K562 (cell line): ENCODE results near the gene CFAP54. TPM values are rescaled to one million over a fixed set of nuclear protein-coding genes. Genes with fewer than 3 reads are reported as not detected.

Source experiments
- ATAC-seq: fragments of 200-7000 bp; cut with Tn5 transposase; 3 replicates; pipeline ENCODE4 v1.9.1; 2020; ENCODE audit warnings: moderate library complexity
- BruUV-seq: library from RNA; stranded (reverse); fragments of 400-500 nt; replicated peaks from 2 replicates; lab custom pipeline; 2021; lab: Mats Ljungman, UMichigan
- CTCF ChIA-PET: fragments of 300-600 bp; formaldehyde crosslinking; extraction: SDS; loops from one replicate; lab custom pipeline; 2021; ENCODE audit warnings: low intra/inter-chr PET ratio; lab: Yijun Ruan, JAX
- POLR2A ChIA-PET: fragments of 300-600, 350-650 bp; sonication (Branson Sonifier 250); formaldehyde crosslinking; extraction: SDS; loops from one replicate; lab custom pipeline; 2021; ENCODE audit warnings: antibody characterized with exemption, inconsistent platforms; lab: Yijun Ruan, JAX
- DNase-seq, 4 experiments: peaks; one replicate each; pipeline versions ENCODE4 v3.0.0 to v3.0.0-alpha.2; 2011 to 2018; ENCODE audit warnings: low spot score in 3 of 4, mixed read lengths in 3 of 4; ENCODE audit errors: extremely low read depth in 1 of 4
- FAIRE-seq: peaks from 2 replicates; lab custom pipeline; 2011; peaks lifted over from hg19 to GRCh38; lab: Jason Lieb, UNC
- H2AFZ ChIP-seq: 2 replicates; pipeline ENCODE4 v1.6.0; 2011; ENCODE audit warnings: low read depth, low read length, control low read depth, inconsistent platforms
- H3K27ac ChIP-seq: fragments of 200-600 bp; 3 replicates; pipeline ENCODE4 v1.8.0; 2011; ENCODE audit warnings: low read depth, mild to moderate bottlenecking, control low read depth, inconsistent platforms, low read length, moderate library complexity, mixed read lengths; ENCODE audit errors: extremely low read depth
- H3K27me3 ChIP-seq, 2 experiments: fragments of 300-600 bp in 1 of 2; 2 replicates in 1 of 2; 3 replicates in 1 of 2; pipeline versions ENCODE4 v1.6.0 to v1.8.0; 2011; ENCODE audit warnings: inconsistent platforms in 2 of 2, low read length in 2 of 2, mild to moderate bottlenecking in 1 of 2, mixed read lengths in 1 of 2, moderate library complexity in 1 of 2; ENCODE audit not compliant: control insufficient read depth in 2 of 2, insufficient read depth in 2 of 2
- H3K36me3 ChIP-seq: fragments of 300-600 bp; 3 replicates; pipeline ENCODE4 v1.8.0; 2011; ENCODE audit warnings: mild to moderate bottlenecking, low read length, inconsistent platforms; ENCODE audit not compliant: control insufficient read depth, insufficient read depth
- H3K4me1 ChIP-seq, 2 experiments: fragments of 200-600 bp in 1 of 2; replicated peaks in 1 of 2; 2 replicates in 1 of 2; 3 replicates in 1 of 2; pipeline versions ENCODE4 v1.5.1 to v1.8.0; 2011; ENCODE audit warnings: inconsistent platforms in 2 of 2, low read length in 2 of 2, mild to moderate bottlenecking in 1 of 2, mixed read lengths in 1 of 2, moderate library complexity in 1 of 2; ENCODE audit not compliant: control insufficient read depth in 2 of 2, insufficient read depth in 2 of 2
- H3K4me2 ChIP-seq: 2 replicates; pipeline ENCODE4 v1.6.1; 2011; ENCODE audit warnings: low read length, control low read depth, inconsistent platforms, mixed read lengths; ENCODE audit not compliant: insufficient read depth
- H3K4me3 ChIP-seq: fragments of 200-600 bp; sonication (generic), shearing (Covaris generic); 2 replicates; pipeline ENCODE4 v1.5.1; 2016; ENCODE audit warnings: control low read depth, inconsistent platforms
- H3K79me2 ChIP-seq: fragments of 200-600 bp; 3 replicates; pipeline ENCODE4 v1.8.0; 2011; ENCODE audit warnings: low read length, inconsistent platforms; ENCODE audit not compliant: control insufficient read depth, insufficient read depth
- H3K9ac ChIP-seq, 2 experiments: 2 replicates each; pipeline versions ENCODE4 v1.6.0 to v1.6.1; 2011; ENCODE audit warnings: low read depth in 2 of 2, low read length in 2 of 2, control low read depth in 1 of 2, inconsistent platforms in 1 of 2, mild to moderate bottlenecking in 1 of 2, mixed read lengths in 1 of 2; ENCODE audit not compliant: insufficient read depth in 1 of 2
- H3K9me1 ChIP-seq: one replicate; pipeline ENCODE4 v1.6.0; 2011; ENCODE audit warnings: inconsistent platforms, mild to moderate bottlenecking, low read length, moderate library complexity; ENCODE audit not compliant: control insufficient read depth, insufficient read depth
- H3K9me3 ChIP-seq: replicated peaks from 2 replicates; pipeline ENCODE4 v1.5.1; 2011; ENCODE audit warnings: low read depth, low read length, inconsistent platforms; ENCODE audit not compliant: control insufficient read depth, insufficient read depth
- H4K20me1 ChIP-seq: replicated peaks from 2 replicates; pipeline ENCODE4 v1.6.1; 2011; ENCODE audit warnings: low read length, inconsistent platforms, mixed read lengths; ENCODE audit not compliant: control insufficient read depth, insufficient read depth
- FOXA1 ChIP-seq: fragments of 450-650 bp; IDR thresholded peaks from 2 replicates; pipeline ENCODE4 v1.6.1; 2016; ENCODE audit warnings: mild to moderate bottlenecking, borderline replicate concordance
- HMG20B ChIP-seq: fragments of 250-450 bp; sonication (Bioruptor Pico); IDR thresholded peaks from 2 replicates; pipeline ENCODE4 v1.5.0; 2021; ENCODE audit warnings: mild to moderate bottlenecking
- PRDM10 ChIP-seq: fragments of 450-650 bp; IDR thresholded peaks from 2 replicates; pipeline ENCODE4 v1.6.1; 2018; ENCODE audit not compliant: partially characterized antibody
- ZNF408 ChIP-seq: fragments of 250-450 bp; sonication (Bioruptor Pico); IDR thresholded peaks from 2 replicates; pipeline ENCODE4 v1.4.0; 2020; ENCODE audit warnings: low read depth, mild to moderate bottlenecking, moderate library complexity
- ZNF449 ChIP-seq: fragments of 250-450 bp; sonication (Bioruptor Pico); IDR thresholded peaks from 2 replicates; pipeline ENCODE4 v1.8.0; 2022; ENCODE audit warnings: moderate library complexity, mild to moderate bottlenecking, inconsistent platforms
- ZNF77 ChIP-seq: fragments of 250-450 bp; sonication (Bioruptor Pico); IDR thresholded peaks from 2 replicates; pipeline ENCODE4 v1.5.0; 2020
- ZNF785 ChIP-seq: fragments of 250-450 bp; sonication (Bioruptor Pico); IDR thresholded peaks from 2 replicates; pipeline ENCODE4 v1.4.0; 2020; ENCODE audit warnings: mild to moderate bottlenecking
- WGBS: fragments of 100-300 bp; shearing (Covaris generic); methylation state at CpG from one replicate; pipeline ENCODE4 v1.1.6; 2016; ENCODE audit warnings: low coverage, mixed read lengths; ENCODE audit not compliant: insufficient coverage; ENCODE audit errors: missing lambda C conversion rate; 5-methylcytosine and 5-hydroxymethylcytosine counted together
- in situ Hi-C: fragments of 300-500 bp; cut with MboI; formaldehyde crosslinking; loops from 4 replicates; pipeline ENCODE4 v1.15.0; 2018; ENCODE audit warnings: inconsistent platforms, mixed read lengths
- intact Hi-C: fragments of 100-400 bp; cut with micrococcal nuclease; formaldehyde crosslinking; loops from 2 replicates; pipeline ENCODE4 v1.14.2; 2022
- polyA plus RNA-seq, 8 experiments: library from polyadenylated mRNA; depleted of rRNA in 4 of 8; stranded (reverse) in 5 of 8; unstranded in 3 of 8; fragments of >200 nt; fragmentation: Nextera tagmentation in 2 of 8; fragmentation: Illumina TruSeq in 1 of 8; extraction: Ambion mirVana in 2 of 8; extraction: Trizol in 1 of 8; gene quantifications; 2 replicates each; pipeline versions ENCODE4 v1.2.1 to v1.2.3, GENCODE V29; 2011 to 2014; ENCODE audit warnings: inconsistent platforms in 1 of 8, missing spikeins in 1 of 8
- total RNA-seq, 7 experiments: library from RNA; depleted of rRNA in 6 of 7; stranded (reverse); fragments of >200 nt in 6 of 7; fragmentation: Illumina TruSeq in 2 of 7; extraction: Trizol in 2 of 7; gene quantifications; 2 replicates each; pipeline versions ENCODE4 v1.2.1 to v1.2.3, GENCODE V29; 2011 to 2021; ENCODE audit warnings: low replicate concordance in 1 of 7

The CFAP54 gene
- total and polyA plus RNA-seq, 9 of the 15 experiments (the other 6 are each of a cell fraction or from before 2014, with no cell fraction given) = 0.03 to 0.23 (median 0.10) TPM; not detected in 3

- Histone ChIP-seq H3K4me2 (no peak overlapping the region), H3K27me3 (peaks cover 3 to 15% of the 10 kb centered on the region in 2 experiments; a peak in 3 of 5 replicates), H2AFZ (no peak overlapping the region), H3K4me3 (no peak overlapping the region), H3K9ac (no peak overlapping the region), H3K27ac (no peak overlapping the region), H3K9me3 (no peaks in the 10 kb centered on the region), H4K20me1 (no peaks in the 10 kb centered on the region), H3K79me2 (no peaks in the 10 kb centered on the region), H3K4me1 (no peaks in the 10 kb centered on the region; a peak in 1 of 5 replicates), H3K9me1 (no peaks in the 10 kb centered on the region), H3K36me3 (no peaks in the 10 kb centered on the region)
- ChIA-PET POLR2A (no interaction called here), CTCF (no interaction called here)
- ATAC-seq = no peak
- BruUV-seq = no TSS peak
- in situ Hi-C loops = no loop called here
- FAIRE-seq = no peak
- intact Hi-C loops = no loop called here
- WGBS = 10% methylated on average over 2 of the region's 2 CpGs
- TF ChIP-seq ZNF449 = no peak
- TF ChIP-seq HMG20B (CRISPR knock-in tag) = no peak
- no peak for TF ChIP-seq ZNF77 (CRISPR knock-in tag)
- TF ChIP-seq ZNF785 = no peak
- no peak for TF ChIP-seq FOXA1
- TF ChIP-seq ZNF408 (CRISPR knock-in tag) = no peak
- TF ChIP-seq PRDM10 = no peak
- no peak for DNase-seq
These were observed 6.3 kb upstream of the CFAP54 start for GRCh38 chr12:96483116-96483515.
